Effector CD4-positive, alpha-beta T cell (primary cell): ENCODE results near the gene EFNA4.
"Not testable (repeated sequence)": the region's sequence is repeated elsewhere in the genome, so short reads cannot be mapped to it uniquely, and the experiment has no call there.

Experiments
- DNase-seq: peaks from one replicate; pipeline ENCODE4 v3.0.0-alpha.2; 2020

EFNA4 gene

GRCh38 chr1:155091071-155092051 lies 27.8 kb downstream of the EFNA4 start:
- peak; percentile 76 for DNase-seq

- DNase-seq, result no peak
Observed at GRCh38 chr1:155092131-155092530, 28.6 kb downstream of the EFNA4 start.

- DNase-seq, result no peak
Observed at GRCh38 chr1:155092641-155093040, 29.1 kb downstream of the EFNA4 start.

- DNase-seq, result no peak
Observed at GRCh38 chr1:155093911-155094621, 30.5 kb downstream of the EFNA4 start.

GRCh38 chr1:155094622-155094948 lies 31.0 kb downstream of the EFNA4 start:
- no peak for DNase-seq

- no peak for DNase-seq
Observed at GRCh38 chr1:155099331-155099730, 35.8 kb downstream of the EFNA4 start.

GRCh38 chr1:155103325-155103724 lies 39.8 kb downstream of the EFNA4 start:
- no peak for DNase-seq

GRCh38 chr1:155104605-155105534 lies 41.3 kb downstream of the EFNA4 start:
- no peak for DNase-seq

- no peak for DNase-seq
Observed at GRCh38 chr1:155105604-155106011, 42.1 kb downstream of the EFNA4 start.

- no peak for DNase-seq
Observed at GRCh38 chr1:155106862-155107261, 43.3 kb downstream of the EFNA4 start.

- DNase-seq, result no peak
Observed at GRCh38 chr1:155107309-155108264, 44.0 kb downstream of the EFNA4 start.

- DNase-seq, result no peak
Observed at GRCh38 chr1:155108296-155108695, 44.8 kb downstream of the EFNA4 start.

- DNase-seq, result no peak
Observed at GRCh38 chr1:155110381-155110780, 46.8 kb downstream of the EFNA4 start.

GRCh38 chr1:155110826-155111225 lies 47.3 kb downstream of the EFNA4 start:
- no peak for DNase-seq

GRCh38 chr1:155113450-155113980 lies 50.0 kb downstream of the EFNA4 start:
- no peak for DNase-seq

GRCh38 chr1:155116113-155116764 lies 52.7 kb downstream of the EFNA4 start:
- DNase-seq, result no peak

GRCh38 chr1:155117610-155118009 lies 54.1 kb downstream of the EFNA4 start:
- DNase-seq, result no peak

GRCh38 chr1:155118090-155118489 lies 54.5 kb downstream of the EFNA4 start:
- not testable (repeated sequence) for DNase-seq
